Measurements from ENCODE around the gene MLPH. TPM values are rescaled to one million over a fixed set of nuclear protein-coding genes. Genes with fewer than 3 reads are reported as not detected.
A peak's percentile ranks its signal among the peaks of the same experiment; 100 is the strongest.

MLPH gene
- total and polyA plus RNA-seq, 2 of the 13 experiments (the other 11 are each of a cell fraction or from before 2014, with no cell fraction given) = 0.12 TPM; not detected in 1

- TF ChIP-seq NR0B2 (CRISPR knock-in tag; IDR thresholded peaks at IDR 0.05) = no peak
- no peak for TF ChIP-seq ZNF550 (CRISPR knock-in tag; IDR thresholded peaks at IDR 0.05; ENCODE audit: borderline replicate concordance)
- TF ChIP-seq HMG20B (CRISPR knock-in tag; conservative IDR thresholded peaks at IDR 0.05) = no peak
- no peak for TF ChIP-seq ZNF782 (CRISPR knock-in tag; IDR thresholded peaks at IDR 0.05; ENCODE audit: borderline replicate concordance)
- TF ChIP-seq ZKSCAN5 (CRISPR knock-in tag; IDR thresholded peaks at IDR 0.05) = no peak
- no peak for TF ChIP-seq ZNF547 (CRISPR knock-in tag; IDR thresholded peaks at IDR 0.05)
- TF ChIP-seq KMT2A (CRISPR knock-in tag; IDR thresholded peaks at IDR 0.05) = no peak
- TF ChIP-seq ZNF232 (CRISPR knock-in tag; IDR thresholded peaks at IDR 0.05; ENCODE audit: borderline replicate concordance) = 0 out of 2 replicates have a peak, but pooled peaks have one; percentile 11
- TF ChIP-seq ZNF430 (CRISPR knock-in tag; IDR thresholded peaks at IDR 0.05) = no peak
- no peak for TF ChIP-seq ETV6 (CRISPR knock-in tag; conservative IDR thresholded peaks at IDR 0.05)
- no peak for TF ChIP-seq FOSL2 (CRISPR knock-in tag; IDR thresholded peaks at IDR 0.05)
- TF ChIP-seq NKX3-1 (CRISPR knock-in tag; IDR thresholded peaks at IDR 0.05) = no peak
- no peak for TF ChIP-seq ZKSCAN8 (CRISPR knock-in tag; IDR thresholded peaks at IDR 0.05; ENCODE audit: borderline replicate concordance)
- TF ChIP-seq CAMTA2 (CRISPR knock-in tag; IDR thresholded peaks at IDR 0.05; ENCODE audit: borderline replicate concordance) = no peak
- no peak for TF ChIP-seq BATF2 (CRISPR knock-in tag; IDR thresholded peaks at IDR 0.05)
- TF ChIP-seq ZNF704 (CRISPR knock-in tag; IDR thresholded peaks at IDR 0.05; ENCODE audit: borderline replicate concordance) = no peak
- TF ChIP-seq CEBPB (IDR thresholded peaks at IDR 0.05; ENCODE audit: borderline replicate concordance, low read depth, low read length) = no peak
- no peak for TF ChIP-seq ATF6 (CRISPR knock-in tag; conservative IDR thresholded peaks at IDR 0.05)
- TF ChIP-seq ZNF329 (CRISPR knock-in tag; IDR thresholded peaks at IDR 0.05; ENCODE audit: low read depth) = no peak
- TF ChIP-seq ZNF30 (CRISPR knock-in tag; IDR thresholded peaks at IDR 0.05) = no peak
- no peak for TF ChIP-seq ZNF615 (CRISPR knock-in tag; IDR thresholded peaks at IDR 0.05; ENCODE audit: borderline replicate concordance)
- no peak for TF ChIP-seq ZNF335 (CRISPR knock-in tag; IDR thresholded peaks at IDR 0.05)
Measured at GRCh38 chr2:237603718-237604362, 116.8 kb downstream of the MLPH start (continued).
